K562 (cell line): ENCODE results near the gene SERINC5. TPM values are rescaled to one million over a fixed set of nuclear protein-coding genes. Genes with fewer than 3 reads are reported as not detected.

Experiments used
- ATAC-seq: fragments of 200-7000 bp; cut with Tn5 transposase; 3 replicates; pipeline ENCODE4 v1.9.1; 2020; ENCODE audit warnings: moderate library complexity
- BruUV-seq: library from RNA; stranded (reverse); fragments of 400-500 nt; replicated peaks from 2 replicates; lab custom pipeline; 2021; lab: Mats Ljungman, UMichigan
- CTCF ChIA-PET: fragments of 300-600 bp; formaldehyde crosslinking; extraction: SDS; loops from one replicate; lab custom pipeline; 2021; ENCODE audit warnings: low intra/inter-chr PET ratio; lab: Yijun Ruan, JAX
- POLR2A ChIA-PET: fragments of 300-600, 350-650 bp; sonication (Branson Sonifier 250); formaldehyde crosslinking; extraction: SDS; loops from one replicate; lab custom pipeline; 2021; ENCODE audit warnings: antibody characterized with exemption, inconsistent platforms; lab: Yijun Ruan, JAX
- DNase-seq, 4 experiments: peaks; one replicate each; pipeline versions ENCODE4 v3.0.0 to v3.0.0-alpha.2; 2011 to 2018; ENCODE audit warnings: low spot score in 3 of 4, mixed read lengths in 3 of 4; ENCODE audit errors: extremely low read depth in 1 of 4
- FAIRE-seq: peaks from 2 replicates; lab custom pipeline; 2011; peaks lifted over from hg19 to GRCh38; lab: Jason Lieb, UNC
- H2AFZ ChIP-seq: 2 replicates; pipeline ENCODE4 v1.6.0; 2011; ENCODE audit warnings: low read depth, low read length, control low read depth, inconsistent platforms
- H3K27ac ChIP-seq: fragments of 200-600 bp; 3 replicates; pipeline ENCODE4 v1.8.0; 2011; ENCODE audit warnings: low read depth, mild to moderate bottlenecking, control low read depth, inconsistent platforms, low read length, moderate library complexity, mixed read lengths; ENCODE audit errors: extremely low read depth
- H3K27me3 ChIP-seq, 2 experiments: fragments of 300-600 bp in 1 of 2; 2 replicates in 1 of 2; 3 replicates in 1 of 2; pipeline versions ENCODE4 v1.6.0 to v1.8.0; 2011; ENCODE audit warnings: inconsistent platforms in 2 of 2, low read length in 2 of 2, mild to moderate bottlenecking in 1 of 2, mixed read lengths in 1 of 2, moderate library complexity in 1 of 2; ENCODE audit not compliant: control insufficient read depth in 2 of 2, insufficient read depth in 2 of 2
- H3K36me3 ChIP-seq: fragments of 300-600 bp; 3 replicates; pipeline ENCODE4 v1.8.0; 2011; ENCODE audit warnings: mild to moderate bottlenecking, low read length, inconsistent platforms; ENCODE audit not compliant: control insufficient read depth, insufficient read depth
- H3K4me1 ChIP-seq, 2 experiments: fragments of 200-600 bp in 1 of 2; replicated peaks in 1 of 2; 2 replicates in 1 of 2; 3 replicates in 1 of 2; pipeline versions ENCODE4 v1.5.1 to v1.8.0; 2011; ENCODE audit warnings: inconsistent platforms in 2 of 2, low read length in 2 of 2, mild to moderate bottlenecking in 1 of 2, mixed read lengths in 1 of 2, moderate library complexity in 1 of 2; ENCODE audit not compliant: control insufficient read depth in 2 of 2, insufficient read depth in 2 of 2
- H3K4me2 ChIP-seq: 2 replicates; pipeline ENCODE4 v1.6.1; 2011; ENCODE audit warnings: low read length, control low read depth, inconsistent platforms, mixed read lengths; ENCODE audit not compliant: insufficient read depth
- H3K4me3 ChIP-seq: fragments of 200-600 bp; sonication (generic), shearing (Covaris generic); 2 replicates; pipeline ENCODE4 v1.5.1; 2016; ENCODE audit warnings: control low read depth, inconsistent platforms
- H3K79me2 ChIP-seq: fragments of 200-600 bp; 3 replicates; pipeline ENCODE4 v1.8.0; 2011; ENCODE audit warnings: low read length, inconsistent platforms; ENCODE audit not compliant: control insufficient read depth, insufficient read depth
- H3K9ac ChIP-seq, 2 experiments: 2 replicates each; pipeline versions ENCODE4 v1.6.0 to v1.6.1; 2011; ENCODE audit warnings: low read depth in 2 of 2, low read length in 2 of 2, control low read depth in 1 of 2, inconsistent platforms in 1 of 2, mild to moderate bottlenecking in 1 of 2, mixed read lengths in 1 of 2; ENCODE audit not compliant: insufficient read depth in 1 of 2
- H3K9me1 ChIP-seq: one replicate; pipeline ENCODE4 v1.6.0; 2011; ENCODE audit warnings: inconsistent platforms, mild to moderate bottlenecking, low read length, moderate library complexity; ENCODE audit not compliant: control insufficient read depth, insufficient read depth
- H3K9me3 ChIP-seq: replicated peaks from 2 replicates; pipeline ENCODE4 v1.5.1; 2011; ENCODE audit warnings: low read depth, low read length, inconsistent platforms; ENCODE audit not compliant: control insufficient read depth, insufficient read depth
- H4K20me1 ChIP-seq: replicated peaks from 2 replicates; pipeline ENCODE4 v1.6.1; 2011; ENCODE audit warnings: low read length, inconsistent platforms, mixed read lengths; ENCODE audit not compliant: control insufficient read depth, insufficient read depth
- ATF1 ChIP-seq, 2 experiments: fragments of 450-650 bp in 1 of 2; IDR thresholded peaks; 2 replicates each; pipeline ENCODE4 v1.6.1; 2016; ENCODE audit warnings: missing compliant biosample characterization in 1 of 2, missing genetic modification characterization in 1 of 2
- CC2D1A ChIP-seq: fragments of 450-650 bp; IDR thresholded peaks from 2 replicates; pipeline ENCODE4 v1.6.1; 2017; ENCODE audit warnings: mild to moderate bottlenecking
- CGGBP1 ChIP-seq: fragments of 250-450 bp; sonication (Bioruptor Pico); IDR thresholded peaks from 2 replicates; pipeline ENCODE4 v1.9.0; 2021; ENCODE audit warnings: mild to moderate bottlenecking
- MAFK ChIP-seq: IDR thresholded peaks from 2 replicates; pipeline ENCODE4 v1.6.1; 2011; ENCODE audit warnings: low read length, improper control_type of control experiment
- MEIS2 ChIP-seq: fragments of 450-650 bp; IDR thresholded peaks from 2 replicates; pipeline ENCODE4 v1.6.1; 2014; ENCODE audit warnings: mild to moderate bottlenecking; ENCODE audit not compliant: partially characterized antibody
- MYC ChIP-seq, 2 experiments: fragments of 250-450 bp in 1 of 2; sonication (Bioruptor Pico) in 1 of 2; IDR thresholded peaks; 2 replicates each; pipeline versions ENCODE4 v1.5.1 to v1.6.1; 2012 to 2021; ENCODE audit warnings: low read depth in 2 of 2, borderline replicate concordance in 1 of 2, improper control_type of control experiment in 1 of 2, low read length in 1 of 2, mild to moderate bottlenecking in 1 of 2, moderate library complexity in 1 of 2
- PURB ChIP-seq: sonication (generic); formaldehyde crosslinking; IDR thresholded peaks from 2 replicates; pipeline ENCODE4 v1.9.0; 2021; ENCODE audit warnings: low read depth, mild to moderate bottlenecking, missing genetic modification reagents
- SOX6 ChIP-seq: fragments of 450-650 bp; IDR thresholded peaks from 2 replicates; pipeline ENCODE4 v1.6.1; 2014; ENCODE audit warnings: mild to moderate bottlenecking
- TOE1 ChIP-seq, 2 experiments: fragments of 450-650 bp in 1 of 2; sonication (generic) in 1 of 2; formaldehyde crosslinking in 1 of 2; IDR thresholded peaks; 2 replicates each; pipeline versions ENCODE4 v1.7.1 to v1.8.0; 2016 to 2022; ENCODE audit warnings: borderline replicate concordance in 2 of 2, mild to moderate bottlenecking in 2 of 2, antibody characterized with exemption in 1 of 2, inconsistent platforms in 1 of 2, low read depth in 1 of 2, missing genetic modification reagents in 1 of 2, moderate library complexity in 1 of 2
- ZNF699 ChIP-seq: fragments of 250-450 bp; sonication (Bioruptor Pico); IDR thresholded peaks from 2 replicates; pipeline ENCODE4 v1.8.0; 2021; ENCODE audit warnings: mild to moderate bottlenecking, moderate library complexity; ENCODE audit not compliant: insufficient replicate concordance
- WGBS: fragments of 100-300 bp; shearing (Covaris generic); methylation state at CpG from one replicate; pipeline ENCODE4 v1.1.6; 2016; ENCODE audit warnings: low coverage, mixed read lengths; ENCODE audit not compliant: insufficient coverage; ENCODE audit errors: missing lambda C conversion rate; 5-methylcytosine and 5-hydroxymethylcytosine counted together
- in situ Hi-C: fragments of 300-500 bp; cut with MboI; formaldehyde crosslinking; loops from 4 replicates; pipeline ENCODE4 v1.15.0; 2018; ENCODE audit warnings: inconsistent platforms, mixed read lengths
- intact Hi-C: fragments of 100-400 bp; cut with micrococcal nuclease; formaldehyde crosslinking; loops from 2 replicates; pipeline ENCODE4 v1.14.2; 2022
- polyA plus RNA-seq, 8 experiments: library from polyadenylated mRNA; depleted of rRNA in 4 of 8; stranded (reverse) in 5 of 8; unstranded in 3 of 8; fragments of >200 nt; fragmentation: Nextera tagmentation in 2 of 8; fragmentation: Illumina TruSeq in 1 of 8; extraction: Ambion mirVana in 2 of 8; extraction: Trizol in 1 of 8; gene quantifications; 2 replicates each; pipeline versions ENCODE4 v1.2.1 to v1.2.3, GENCODE V29; 2011 to 2014; ENCODE audit warnings: inconsistent platforms in 1 of 8, missing spikeins in 1 of 8
- total RNA-seq, 7 experiments: library from RNA; depleted of rRNA in 6 of 7; stranded (reverse); fragments of >200 nt in 6 of 7; fragmentation: Illumina TruSeq in 2 of 7; extraction: Trizol in 2 of 7; gene quantifications; 2 replicates each; pipeline versions ENCODE4 v1.2.1 to v1.2.3, GENCODE V29; 2011 to 2021; ENCODE audit warnings: low replicate concordance in 1 of 7
- TF ChIP-seq, protein P1 (sequence below), 2 experiments: fragments of 450-650 bp; IDR thresholded peaks; 2 replicates each; pipeline ENCODE4 v1.6.1; 2018; ENCODE audit warnings: mild to moderate bottlenecking in 2 of 2, low read depth in 1 of 2; ENCODE audit not compliant: partially characterized antibody in 2 of 2
- TF ChIP-seq, protein P2 (sequence below), 2 experiments: fragments of 250-450 bp in 1 of 2; fragments of 450-650 bp in 1 of 2; sonication (Bioruptor Pico) in 1 of 2; IDR thresholded peaks; 2 replicates each; pipeline versions ENCODE4 v1.6.1 to v1.8.0; 2016 to 2021; ENCODE audit warnings: mild to moderate bottlenecking in 2 of 2, moderate library complexity in 2 of 2, missing compliant biosample characterization in 1 of 2, missing genetic modification characterization in 1 of 2
- TF ChIP-seq, protein P3 (sequence below): fragments of 450-650 bp; IDR thresholded peaks from 2 replicates; pipeline ENCODE4 v1.7.0; 2016; ENCODE audit warnings: borderline replicate concordance

Gene SERINC5
- total and polyA plus RNA-seq, 9 of the 15 experiments (the other 6 are each of a cell fraction or from before 2014, with no cell fraction given) = 1.4 to 7.9 (median 3.7) TPM

DNA sequence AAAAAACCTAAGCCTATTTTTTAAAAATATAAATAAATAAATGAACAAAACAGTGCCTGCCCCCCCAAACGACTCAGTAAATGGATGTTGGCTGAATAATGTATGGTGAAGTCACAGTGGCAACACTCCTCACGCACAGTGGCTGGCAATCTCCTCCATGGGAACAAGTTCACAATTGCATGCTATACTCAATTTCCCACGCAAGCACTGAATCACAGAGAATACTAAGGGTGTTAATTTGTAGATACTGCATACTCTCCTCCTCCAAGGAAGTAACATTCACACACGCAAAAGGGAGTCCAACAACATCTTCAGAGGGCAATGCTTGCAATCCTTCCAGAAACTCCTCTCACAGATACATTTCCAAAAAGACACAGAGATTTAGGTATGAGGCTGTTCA is 47.5 kb downstream of the SERINC5 start (continued):
- no peak for TF ChIP-seq TOE1 (IDR thresholded peaks at IDR 0.05; ENCODE audit: borderline replicate concordance)
- TF ChIP-seq TOE1 (CRISPR knock-in tag; IDR thresholded peaks at IDR 0.05; ENCODE audit: borderline replicate concordance, low read depth) = no peak
- TF ChIP-seq SOX6 = no peak
- TF ChIP-seq PURB (CRISPR knock-in tag) = no peak
- no peak for TF ChIP-seq MAFK
- TF ChIP-seq, protein P1, sequence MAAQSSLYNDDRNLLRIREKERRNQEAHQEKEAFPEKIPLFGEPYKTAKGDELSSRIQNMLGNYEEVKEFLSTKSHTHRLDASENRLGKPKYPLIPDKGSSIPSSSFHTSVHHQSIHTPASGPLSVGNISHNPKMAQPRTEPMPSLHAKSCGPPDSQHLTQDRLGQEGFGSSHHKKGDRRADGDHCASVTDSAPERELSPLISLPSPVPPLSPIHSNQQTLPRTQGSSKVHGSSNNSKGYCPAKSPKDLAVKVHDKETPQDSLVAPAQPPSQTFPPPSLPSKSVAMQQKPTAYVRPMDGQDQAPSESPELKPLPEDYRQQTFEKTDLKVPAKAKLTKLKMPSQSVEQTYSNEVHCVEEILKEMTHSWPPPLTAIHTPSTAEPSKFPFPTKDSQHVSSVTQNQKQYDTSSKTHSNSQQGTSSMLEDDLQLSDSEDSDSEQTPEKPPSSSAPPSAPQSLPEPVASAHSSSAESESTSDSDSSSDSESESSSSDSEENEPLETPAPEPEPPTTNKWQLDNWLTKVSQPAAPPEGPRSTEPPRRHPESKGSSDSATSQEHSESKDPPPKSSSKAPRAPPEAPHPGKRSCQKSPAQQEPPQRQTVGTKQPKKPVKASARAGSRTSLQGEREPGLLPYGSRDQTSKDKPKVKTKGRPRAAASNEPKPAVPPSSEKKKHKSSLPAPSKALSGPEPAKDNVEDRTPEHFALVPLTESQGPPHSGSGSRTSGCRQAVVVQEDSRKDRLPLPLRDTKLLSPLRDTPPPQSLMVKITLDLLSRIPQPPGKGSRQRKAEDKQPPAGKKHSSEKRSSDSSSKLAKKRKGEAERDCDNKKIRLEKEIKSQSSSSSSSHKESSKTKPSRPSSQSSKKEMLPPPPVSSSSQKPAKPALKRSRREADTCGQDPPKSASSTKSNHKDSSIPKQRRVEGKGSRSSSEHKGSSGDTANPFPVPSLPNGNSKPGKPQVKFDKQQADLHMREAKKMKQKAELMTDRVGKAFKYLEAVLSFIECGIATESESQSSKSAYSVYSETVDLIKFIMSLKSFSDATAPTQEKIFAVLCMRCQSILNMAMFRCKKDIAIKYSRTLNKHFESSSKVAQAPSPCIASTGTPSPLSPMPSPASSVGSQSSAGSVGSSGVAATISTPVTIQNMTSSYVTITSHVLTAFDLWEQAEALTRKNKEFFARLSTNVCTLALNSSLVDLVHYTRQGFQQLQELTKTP (IDR thresholded peaks at IDR 0.05; ENCODE audit: low read depth in 1 of 2, partially characterized antibody in 2 of 2) = no peak

- no peak overlapping the region for H3K4me3 ChIP-seq
- ChIA-PET POLR2A (interaction anchor here (0.9 kb wide), 1 partner anchor 118 kb away, joined by 4 read pairs; no protein-coding TSS in a partner anchor), CTCF (no interaction called here)
- ATAC-seq (no peak), FAIRE-seq (no peak), DNase-seq (no peak)
- no peak overlapping the region for H3K27ac ChIP-seq
- H3K27me3 ChIP-seq = no peaks in the 10 kb centered on the region; a peak in 1 of 5 replicates
- no peak overlapping the region for H3K4me2 ChIP-seq
- H3K79me2 ChIP-seq = no peaks in the 10 kb centered on the region
- no peaks in the 10 kb centered on the region for H3K9me1 ChIP-seq
- H4K20me1 ChIP-seq = peaks cover 22% of the 10 kb centered on the region
- intact Hi-C loops = no loop called here
- in situ Hi-C loops = no loop called here
- BruUV-seq = no TSS peak
- no peak overlapping the region for H3K9ac ChIP-seq
- peaks cover 5 to 15% of the 10 kb centered on the region in 2 experiments; a peak in 3 of 5 replicates for H3K4me1 ChIP-seq
- H3K9me3 ChIP-seq = no peaks in the 10 kb centered on the region; the same call in 1 of the 2 replicates
- H2AFZ ChIP-seq = no peak overlapping the region
- H3K36me3 ChIP-seq = no peaks in the 10 kb centered on the region
- 62% methylated on average over 4 of the region's 4 CpGs for WGBS
- TF ChIP-seq ATF1 (CRISPR knock-in tag; IDR thresholded peaks at IDR 0.05) (no peak), ATF1 (tag; IDR thresholded peaks at IDR 0.05) (no peak), CC2D1A (no peak), MYC (IDR thresholded peaks at IDR 0.05; ENCODE audit: low read depth, low read length) (no peak), MYC (CRISPR knock-in tag; IDR thresholded peaks at IDR 0.05; ENCODE audit: borderline replicate concordance, low read depth) (no peak), ZNF699 (no peak), CGGBP1 (CRISPR knock-in tag) (no peak), MEIS2 (no peak)
- TF ChIP-seq, protein P2, sequence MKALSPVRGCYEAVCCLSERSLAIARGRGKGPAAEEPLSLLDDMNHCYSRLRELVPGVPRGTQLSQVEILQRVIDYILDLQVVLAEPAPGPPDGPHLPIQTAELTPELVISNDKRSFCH (CRISPR knock-in tag; IDR thresholded peaks at IDR 0.05) = no peak
- TF ChIP-seq, protein P2 (tag; IDR thresholded peaks at IDR 0.05) = no peak
- TF ChIP-seq, protein P3, sequence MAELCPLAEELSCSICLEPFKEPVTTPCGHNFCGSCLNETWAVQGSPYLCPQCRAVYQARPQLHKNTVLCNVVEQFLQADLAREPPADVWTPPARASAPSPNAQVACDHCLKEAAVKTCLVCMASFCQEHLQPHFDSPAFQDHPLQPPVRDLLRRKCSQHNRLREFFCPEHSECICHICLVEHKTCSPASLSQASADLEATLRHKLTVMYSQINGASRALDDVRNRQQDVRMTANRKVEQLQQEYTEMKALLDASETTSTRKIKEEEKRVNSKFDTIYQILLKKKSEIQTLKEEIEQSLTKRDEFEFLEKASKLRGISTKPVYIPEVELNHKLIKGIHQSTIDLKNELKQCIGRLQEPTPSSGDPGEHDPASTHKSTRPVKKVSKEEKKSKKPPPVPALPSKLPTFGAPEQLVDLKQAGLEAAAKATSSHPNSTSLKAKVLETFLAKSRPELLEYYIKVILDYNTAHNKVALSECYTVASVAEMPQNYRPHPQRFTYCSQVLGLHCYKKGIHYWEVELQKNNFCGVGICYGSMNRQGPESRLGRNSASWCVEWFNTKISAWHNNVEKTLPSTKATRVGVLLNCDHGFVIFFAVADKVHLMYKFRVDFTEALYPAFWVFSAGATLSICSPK = no peak
These were observed 48.0 kb downstream of the SERINC5 start for GRCh38 chr5:80207832-80208231.
